WTC11 (cell line): ENCODE results near the gene RPS6KA2. TPM values are rescaled to one million over a fixed set of nuclear protein-coding genes. Genes with fewer than 3 reads are reported as not detected.

Experiments
- ATAC-seq: fragments of 200-7000 bp; cut with Tn5 transposase; 2 replicates; pipeline ENCODE4 v1.10.0; 2021; ENCODE audit warnings: mild to moderate bottlenecking, moderate library complexity
- CTCF ChIA-PET: fragments of 300-600 bp; sonication (Branson Sonifier 250); formaldehyde crosslinking; loops from one replicate; lab custom pipeline; 2021; ENCODE audit warnings: antibody characterized with exemption; lab: Charles Lee
- POLR2A ChIA-PET: fragments of 350-600 bp; sonication (Branson Sonifier 250); formaldehyde crosslinking; loops from one replicate; lab custom pipeline; 2021; ENCODE audit warnings: antibody characterized with exemption; lab: Charles Lee
- DNase-seq: peaks from one replicate; pipeline ENCODE4 v3.0.0; 2021; ENCODE audit warnings: low spot score
- H3K27ac Mint-ChIP-seq: 2 replicates; pipeline ENCODE4 v1.8.0; 2021; ENCODE audit warnings: mixed read lengths
- H3K27me3 Mint-ChIP-seq: 2 replicates; pipeline ENCODE4 v1.8.0; 2021; ENCODE audit warnings: low read depth, mild to moderate bottlenecking, moderate library complexity, mixed read lengths
- H3K36me3 Mint-ChIP-seq: 2 replicates; pipeline ENCODE4 v1.8.0; 2021; ENCODE audit warnings: mixed read lengths
- H3K4me1 Mint-ChIP-seq: 2 replicates; pipeline ENCODE4 v1.8.0; 2022; ENCODE audit warnings: mixed read lengths
- H3K4me3 Mint-ChIP-seq: 2 replicates; pipeline ENCODE4 v1.8.0; 2021; ENCODE audit warnings: mild to moderate bottlenecking, moderate library complexity, mixed read lengths
- H3K9me3 Mint-ChIP-seq: 2 replicates; pipeline ENCODE4 v1.8.0; 2021; ENCODE audit warnings: mixed read lengths
- CBFB ChIP-seq: sonication (generic); formaldehyde crosslinking; IDR thresholded peaks from 2 replicates; pipeline ENCODE4 v1.8.1; 2022; ENCODE audit warnings: mild to moderate bottlenecking, low read depth, missing genetic modification reagents
- GRHL2 ChIP-seq: fragments of 250-450 bp; sonication (Bioruptor Pico); IDR thresholded peaks from 2 replicates; pipeline ENCODE4 v1.8.0; 2022; ENCODE audit warnings: mild to moderate bottlenecking, moderate library complexity; ENCODE audit not compliant: insufficient replicate concordance, severe bottlenecking
- GTF2I ChIP-seq: fragments of 250-450 bp; sonication (Bioruptor Pico); conservative IDR thresholded peaks from 2 replicates; pipeline ENCODE4 v1.4.0; 2021; ENCODE audit warnings: mild to moderate bottlenecking
- IRF2 ChIP-seq: sonication (generic); formaldehyde crosslinking; IDR thresholded peaks from 2 replicates; pipeline ENCODE4 v1.8.0; 2022; ENCODE audit warnings: low read depth, missing genetic modification reagents, borderline replicate concordance
- OVOL2 ChIP-seq: fragments of 250-450 bp; sonication (Bioruptor Pico); IDR thresholded peaks from 2 replicates; pipeline ENCODE4 v1.9.0; 2021; ENCODE audit warnings: mild to moderate bottlenecking, borderline replicate concordance
- RELA ChIP-seq: sonication (generic); formaldehyde crosslinking; IDR thresholded peaks from 2 replicates; pipeline ENCODE4 v1.8.1; 2022; ENCODE audit warnings: missing genetic modification reagents, mild to moderate bottlenecking, borderline replicate concordance
- SMAD3 ChIP-seq: sonication (generic); formaldehyde crosslinking; IDR thresholded peaks from 2 replicates; pipeline ENCODE4 v1.8.0; 2022; ENCODE audit warnings: missing genetic modification reagents, mild to moderate bottlenecking, borderline replicate concordance
- TEAD4 ChIP-seq: sonication (generic); formaldehyde crosslinking; IDR thresholded peaks from 2 replicates; pipeline ENCODE4 v1.8.0; 2022; ENCODE audit warnings: mild to moderate bottlenecking, missing genetic modification reagents
- ZBTB21 ChIP-seq: sonication (generic); formaldehyde crosslinking; IDR thresholded peaks from 2 replicates; pipeline ENCODE4 v1.8.1; 2023; ENCODE audit warnings: mild to moderate bottlenecking, missing genetic modification reagents, borderline replicate concordance
- ZNF219 ChIP-seq: sonication (generic); formaldehyde crosslinking; IDR thresholded peaks from 2 replicates; pipeline ENCODE4 v1.8.0; 2023; ENCODE audit warnings: missing genetic modification reagents, mild to moderate bottlenecking, borderline replicate concordance
- ZNF232 ChIP-seq: sonication (generic); formaldehyde crosslinking; IDR thresholded peaks from 2 replicates; pipeline ENCODE4 v1.8.0; 2022; ENCODE audit warnings: mild to moderate bottlenecking, missing genetic modification reagents
- ZNF396 ChIP-seq: fragments of 250-450 bp; sonication (Bioruptor Pico); IDR thresholded peaks from 2 replicates; pipeline ENCODE4 v1.8.0; 2021; ENCODE audit warnings: mild to moderate bottlenecking, moderate library complexity, borderline replicate concordance
- ZNF671 ChIP-seq: fragments of 250-450 bp; sonication (Bioruptor Pico); IDR thresholded peaks from 2 replicates; pipeline ENCODE4 v1.8.0; 2021; ENCODE audit warnings: mild to moderate bottlenecking
- total RNA-seq: library from RNA; stranded (reverse); gene quantifications from 3 replicates; pipeline ENCODE4 v1.2.3, GENCODE V29; 2021
- TF ChIP-seq, protein P1 (sequence below): sonication (generic); formaldehyde crosslinking; IDR thresholded peaks from 2 replicates; pipeline ENCODE4 v1.8.1; 2023; ENCODE audit warnings: mild to moderate bottlenecking, missing genetic modification reagents, moderate library complexity
- TF ChIP-seq, protein P2 (sequence below): sonication (generic); formaldehyde crosslinking; IDR thresholded peaks from 2 replicates; pipeline ENCODE4 v1.8.0; 2022; ENCODE audit warnings: missing genetic modification reagents
- TF ChIP-seq, protein P3 (sequence below): fragments of 250-450 bp; sonication (Bioruptor Pico); conservative IDR thresholded peaks from 2 replicates; pipeline ENCODE4 v1.9.0; 2021; ENCODE audit warnings: mild to moderate bottlenecking
- TF ChIP-seq, protein P4 (sequence below): fragments of 200-600 bp; IDR thresholded peaks from 2 replicates; pipeline ENCODE4 v1.8.0; 2022; ENCODE audit warnings: antibody characterized with exemption
- TF ChIP-seq, protein P5 (sequence below): sonication (generic); formaldehyde crosslinking; IDR thresholded peaks from 2 replicates; pipeline ENCODE4 v1.8.1; 2023; ENCODE audit warnings: mild to moderate bottlenecking, missing genetic modification reagents
- TF ChIP-seq, protein P6 (sequence below): fragments of 250-450 bp; sonication (Bioruptor Pico); IDR thresholded peaks from 2 replicates; pipeline ENCODE4 v1.9.0; 2021; ENCODE audit warnings: mild to moderate bottlenecking, borderline replicate concordance

The RPS6KA2 gene
- total RNA-seq, 1 experiment from 2014 or later, result 24.2 TPM

DNA sequence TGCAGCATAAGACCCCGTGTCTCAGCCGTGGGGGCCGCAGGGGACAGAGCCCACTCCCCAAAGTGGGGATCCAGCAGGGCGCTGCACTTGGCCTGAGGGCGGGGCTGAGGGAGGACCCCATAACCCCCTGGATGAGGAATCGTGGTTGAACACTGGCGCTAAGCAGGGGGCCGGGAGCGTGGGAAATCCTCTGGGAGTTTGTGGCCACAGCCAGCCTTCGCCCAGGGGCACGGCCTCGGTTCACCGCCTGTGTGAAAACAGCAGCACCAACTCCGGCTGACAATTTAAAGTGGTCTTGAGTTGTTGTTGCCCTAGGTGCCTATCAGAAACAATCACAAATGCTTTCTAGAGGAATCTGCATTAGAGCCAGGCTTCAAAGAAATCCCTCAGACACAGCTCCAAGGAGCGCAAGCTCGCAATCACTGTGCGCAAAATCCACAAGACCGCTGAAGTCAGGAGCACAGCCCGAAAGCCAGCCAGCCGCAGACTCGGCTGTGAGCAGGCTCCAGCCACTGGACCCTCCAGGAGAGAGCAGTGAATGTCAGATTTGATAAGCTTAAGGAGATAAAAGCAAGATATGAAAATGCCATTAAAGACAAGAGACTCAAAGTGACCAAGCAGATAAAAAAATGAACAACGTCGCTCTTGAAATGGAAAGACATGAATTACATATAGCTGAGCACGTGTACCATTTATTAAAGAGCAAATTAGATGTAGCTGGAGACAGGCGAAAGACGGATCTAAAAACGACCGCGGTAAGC, 10.9 kb upstream of the RPS6KA2 start (continued):
- TF ChIP-seq, protein P1, sequence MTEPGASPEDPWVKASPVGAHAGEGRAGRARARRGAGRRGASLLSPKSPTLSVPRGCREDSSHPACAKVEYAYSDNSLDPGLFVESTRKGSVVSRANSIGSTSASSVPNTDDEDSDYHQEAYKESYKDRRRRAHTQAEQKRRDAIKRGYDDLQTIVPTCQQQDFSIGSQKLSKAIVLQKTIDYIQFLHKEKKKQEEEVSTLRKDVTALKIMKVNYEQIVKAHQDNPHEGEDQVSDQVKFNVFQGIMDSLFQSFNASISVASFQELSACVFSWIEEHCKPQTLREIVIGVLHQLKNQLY, result no peak
- TF ChIP-seq ZNF219, result no peak

DNA sequence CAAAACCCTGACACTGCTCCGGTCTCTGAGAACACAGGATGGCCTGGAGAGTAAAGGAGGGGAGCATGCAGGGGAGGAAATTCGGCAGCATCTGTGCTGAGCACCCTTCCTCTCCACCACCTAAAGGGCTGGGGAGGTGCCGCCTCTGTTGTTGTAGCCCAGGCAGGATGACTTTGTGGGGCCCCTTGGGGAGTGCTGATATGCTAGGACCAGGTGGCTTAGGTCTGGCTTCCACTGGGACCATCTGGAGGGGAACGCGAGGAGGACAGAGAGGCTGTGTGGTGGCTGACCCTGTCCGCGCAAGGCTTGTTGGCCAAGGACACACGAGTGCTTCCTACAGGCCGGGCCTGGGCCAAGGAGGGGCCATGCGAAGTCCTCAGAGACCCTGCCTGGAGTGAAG, 9.9 kb upstream of the RPS6KA2 start:
- peaks cover 19% of the 10 kb centered on the region for H3K4me1 Mint-ChIP-seq
- DNase-seq (no peak), ATAC-seq (no peak)
- H3K9me3 Mint-ChIP-seq, result no peaks in the 10 kb centered on the region
- no peak overlapping the region for H3K4me3 Mint-ChIP-seq
- peaks cover 5% of the 10 kb centered on the region; the same call in 1 of the 2 replicates for H3K27me3 Mint-ChIP-seq
- ChIA-PET CTCF (no interaction called here), POLR2A (no interaction called here)
- H3K27ac Mint-ChIP-seq, result no peak overlapping the region
- no peak for TF ChIP-seq RELA (CRISPR knock-in tag)
- TF ChIP-seq IRF2 (CRISPR knock-in tag), result no peak
- no peak for TF ChIP-seq ZNF671
- TF ChIP-seq, protein P1, result no peak
- TF ChIP-seq OVOL2 (CRISPR knock-in tag), result no peak
- TF ChIP-seq GRHL2 (CRISPR knock-in tag), result no peak
- TF ChIP-seq ZNF396, result no peak
- no peak for TF ChIP-seq TEAD4 (CRISPR knock-in tag)
- TF ChIP-seq SMAD3 (CRISPR knock-in tag), result no peak
- TF ChIP-seq CBFB (CRISPR knock-in tag), result no peak
- TF ChIP-seq, protein P2, sequence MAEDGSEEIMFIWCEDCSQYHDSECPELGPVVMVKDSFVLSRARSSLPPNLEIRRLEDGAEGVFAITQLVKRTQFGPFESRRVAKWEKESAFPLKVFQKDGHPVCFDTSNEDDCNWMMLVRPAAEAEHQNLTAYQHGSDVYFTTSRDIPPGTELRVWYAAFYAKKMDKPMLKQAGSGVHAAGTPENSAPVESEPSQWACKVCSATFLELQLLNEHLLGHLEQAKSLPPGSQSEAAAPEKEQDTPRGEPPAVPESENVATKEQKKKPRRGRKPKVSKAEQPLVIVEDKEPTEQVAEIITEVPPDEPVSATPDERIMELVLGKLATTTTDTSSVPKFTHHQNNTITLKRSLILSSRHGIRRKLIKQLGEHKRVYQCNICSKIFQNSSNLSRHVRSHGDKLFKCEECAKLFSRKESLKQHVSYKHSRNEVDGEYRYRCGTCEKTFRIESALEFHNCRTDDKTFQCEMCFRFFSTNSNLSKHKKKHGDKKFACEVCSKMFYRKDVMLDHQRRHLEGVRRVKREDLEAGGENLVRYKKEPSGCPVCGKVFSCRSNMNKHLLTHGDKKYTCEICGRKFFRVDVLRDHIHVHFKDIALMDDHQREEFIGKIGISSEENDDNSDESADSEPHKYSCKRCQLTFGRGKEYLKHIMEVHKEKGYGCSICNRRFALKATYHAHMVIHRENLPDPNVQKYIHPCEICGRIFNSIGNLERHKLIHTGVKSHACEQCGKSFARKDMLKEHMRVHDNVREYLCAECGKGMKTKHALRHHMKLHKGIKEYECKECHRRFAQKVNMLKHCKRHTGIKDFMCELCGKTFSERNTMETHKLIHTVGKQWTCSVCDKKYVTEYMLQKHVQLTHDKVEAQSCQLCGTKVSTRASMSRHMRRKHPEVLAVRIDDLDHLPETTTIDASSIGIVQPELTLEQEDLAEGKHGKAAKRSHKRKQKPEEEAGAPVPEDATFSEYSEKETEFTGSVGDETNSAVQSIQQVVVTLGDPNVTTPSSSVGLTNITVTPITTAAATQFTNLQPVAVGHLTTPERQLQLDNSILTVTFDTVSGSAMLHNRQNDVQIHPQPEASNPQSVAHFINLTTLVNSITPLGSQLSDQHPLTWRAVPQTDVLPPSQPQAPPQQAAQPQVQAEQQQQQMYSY (CRISPR knock-in tag), result no peak
- TF ChIP-seq, protein P3, sequence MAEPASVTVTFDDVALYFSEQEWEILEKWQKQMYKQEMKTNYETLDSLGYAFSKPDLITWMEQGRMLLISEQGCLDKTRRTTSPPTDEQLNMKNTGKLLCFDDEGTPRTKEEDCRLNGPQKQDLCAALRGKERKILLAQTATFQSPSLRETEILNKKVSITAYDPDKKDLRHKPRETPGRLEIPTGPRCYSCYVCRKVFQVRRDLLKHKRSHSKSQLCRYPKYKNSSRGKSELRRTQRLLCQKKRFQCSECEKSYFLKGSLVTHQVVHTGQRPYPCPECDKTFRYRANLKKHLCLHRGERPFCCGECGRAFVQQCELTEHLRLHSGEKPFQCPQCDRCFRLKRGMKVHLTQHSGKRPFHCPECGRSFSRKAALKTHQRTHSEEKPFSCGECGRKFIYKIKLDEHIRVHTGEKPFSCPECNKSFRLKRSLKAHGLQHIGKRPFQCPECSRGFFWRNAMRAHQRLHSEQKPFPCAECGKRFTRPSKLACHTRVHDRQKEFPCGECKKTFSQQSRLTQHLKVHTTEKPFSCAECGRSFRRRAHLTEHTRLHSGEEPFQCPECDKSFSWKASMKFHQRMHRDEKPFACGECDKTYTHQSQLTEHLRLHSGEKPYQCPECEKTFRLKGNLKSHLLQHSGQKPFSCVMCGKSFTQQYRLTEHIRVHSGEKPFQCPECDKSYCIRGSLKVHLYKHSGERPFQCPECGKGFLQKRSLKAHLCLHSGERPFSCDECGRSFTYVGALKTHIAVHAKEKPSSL (CRISPR knock-in tag), result no peak
- TF ChIP-seq, protein P4, sequence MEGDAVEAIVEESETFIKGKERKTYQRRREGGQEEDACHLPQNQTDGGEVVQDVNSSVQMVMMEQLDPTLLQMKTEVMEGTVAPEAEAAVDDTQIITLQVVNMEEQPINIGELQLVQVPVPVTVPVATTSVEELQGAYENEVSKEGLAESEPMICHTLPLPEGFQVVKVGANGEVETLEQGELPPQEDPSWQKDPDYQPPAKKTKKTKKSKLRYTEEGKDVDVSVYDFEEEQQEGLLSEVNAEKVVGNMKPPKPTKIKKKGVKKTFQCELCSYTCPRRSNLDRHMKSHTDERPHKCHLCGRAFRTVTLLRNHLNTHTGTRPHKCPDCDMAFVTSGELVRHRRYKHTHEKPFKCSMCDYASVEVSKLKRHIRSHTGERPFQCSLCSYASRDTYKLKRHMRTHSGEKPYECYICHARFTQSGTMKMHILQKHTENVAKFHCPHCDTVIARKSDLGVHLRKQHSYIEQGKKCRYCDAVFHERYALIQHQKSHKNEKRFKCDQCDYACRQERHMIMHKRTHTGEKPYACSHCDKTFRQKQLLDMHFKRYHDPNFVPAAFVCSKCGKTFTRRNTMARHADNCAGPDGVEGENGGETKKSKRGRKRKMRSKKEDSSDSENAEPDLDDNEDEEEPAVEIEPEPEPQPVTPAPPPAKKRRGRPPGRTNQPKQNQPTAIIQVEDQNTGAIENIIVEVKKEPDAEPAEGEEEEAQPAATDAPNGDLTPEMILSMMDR, result no peak
- TF ChIP-seq, protein P5, sequence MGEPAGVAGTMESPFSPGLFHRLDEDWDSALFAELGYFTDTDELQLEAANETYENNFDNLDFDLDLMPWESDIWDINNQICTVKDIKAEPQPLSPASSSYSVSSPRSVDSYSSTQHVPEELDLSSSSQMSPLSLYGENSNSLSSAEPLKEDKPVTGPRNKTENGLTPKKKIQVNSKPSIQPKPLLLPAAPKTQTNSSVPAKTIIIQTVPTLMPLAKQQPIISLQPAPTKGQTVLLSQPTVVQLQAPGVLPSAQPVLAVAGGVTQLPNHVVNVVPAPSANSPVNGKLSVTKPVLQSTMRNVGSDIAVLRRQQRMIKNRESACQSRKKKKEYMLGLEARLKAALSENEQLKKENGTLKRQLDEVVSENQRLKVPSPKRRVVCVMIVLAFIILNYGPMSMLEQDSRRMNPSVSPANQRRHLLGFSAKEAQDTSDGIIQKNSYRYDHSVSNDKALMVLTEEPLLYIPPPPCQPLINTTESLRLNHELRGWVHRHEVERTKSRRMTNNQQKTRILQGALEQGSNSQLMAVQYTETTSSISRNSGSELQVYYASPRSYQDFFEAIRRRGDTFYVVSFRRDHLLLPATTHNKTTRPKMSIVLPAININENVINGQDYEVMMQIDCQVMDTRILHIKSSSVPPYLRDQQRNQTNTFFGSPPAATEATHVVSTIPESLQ, result no peak
- TF ChIP-seq, protein P6, sequence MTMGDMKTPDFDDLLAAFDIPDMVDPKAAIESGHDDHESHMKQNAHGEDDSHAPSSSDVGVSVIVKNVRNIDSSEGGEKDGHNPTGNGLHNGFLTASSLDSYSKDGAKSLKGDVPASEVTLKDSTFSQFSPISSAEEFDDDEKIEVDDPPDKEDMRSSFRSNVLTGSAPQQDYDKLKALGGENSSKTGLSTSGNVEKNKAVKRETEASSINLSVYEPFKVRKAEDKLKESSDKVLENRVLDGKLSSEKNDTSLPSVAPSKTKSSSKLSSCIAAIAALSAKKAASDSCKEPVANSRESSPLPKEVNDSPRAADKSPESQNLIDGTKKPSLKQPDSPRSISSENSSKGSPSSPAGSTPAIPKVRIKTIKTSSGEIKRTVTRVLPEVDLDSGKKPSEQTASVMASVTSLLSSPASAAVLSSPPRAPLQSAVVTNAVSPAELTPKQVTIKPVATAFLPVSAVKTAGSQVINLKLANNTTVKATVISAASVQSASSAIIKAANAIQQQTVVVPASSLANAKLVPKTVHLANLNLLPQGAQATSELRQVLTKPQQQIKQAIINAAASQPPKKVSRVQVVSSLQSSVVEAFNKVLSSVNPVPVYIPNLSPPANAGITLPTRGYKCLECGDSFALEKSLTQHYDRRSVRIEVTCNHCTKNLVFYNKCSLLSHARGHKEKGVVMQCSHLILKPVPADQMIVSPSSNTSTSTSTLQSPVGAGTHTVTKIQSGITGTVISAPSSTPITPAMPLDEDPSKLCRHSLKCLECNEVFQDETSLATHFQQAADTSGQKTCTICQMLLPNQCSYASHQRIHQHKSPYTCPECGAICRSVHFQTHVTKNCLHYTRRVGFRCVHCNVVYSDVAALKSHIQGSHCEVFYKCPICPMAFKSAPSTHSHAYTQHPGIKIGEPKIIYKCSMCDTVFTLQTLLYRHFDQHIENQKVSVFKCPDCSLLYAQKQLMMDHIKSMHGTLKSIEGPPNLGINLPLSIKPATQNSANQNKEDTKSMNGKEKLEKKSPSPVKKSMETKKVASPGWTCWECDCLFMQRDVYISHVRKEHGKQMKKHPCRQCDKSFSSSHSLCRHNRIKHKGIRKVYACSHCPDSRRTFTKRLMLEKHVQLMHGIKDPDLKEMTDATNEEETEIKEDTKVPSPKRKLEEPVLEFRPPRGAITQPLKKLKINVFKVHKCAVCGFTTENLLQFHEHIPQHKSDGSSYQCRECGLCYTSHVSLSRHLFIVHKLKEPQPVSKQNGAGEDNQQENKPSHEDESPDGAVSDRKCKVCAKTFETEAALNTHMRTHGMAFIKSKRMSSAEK (CRISPR knock-in tag), result no peak
- TF ChIP-seq ZNF232 (CRISPR knock-in tag), result no peak
- TF ChIP-seq ZBTB21, result no peak
- no peak for TF ChIP-seq GTF2I (CRISPR knock-in tag)
- no peaks in the 10 kb centered on the region for H3K36me3 Mint-ChIP-seq
